Activated CD8-positive, alpha-beta T cell treated with anti-CD3 and anti-CD28 coated beads, Interleukin-2, amount 10 ng/mL, durations not matched to agents 7 days and 5 days (primary cell): ENCODE results near the gene TAF1D. TPM values are rescaled to one million over a fixed set of nuclear protein-coding genes. Genes with fewer than 3 reads are reported as not detected.
"Not testable (repeated sequence)": the region's sequence is repeated elsewhere in the genome, so short reads cannot be mapped to it uniquely, and the experiment has no call there.

Experiments
- ATAC-seq: fragments of 150-1000 bp; cut with Tn5 transposase; one replicate; pipeline ENCODE4 v1.10.0; 2021; ENCODE audit warnings: moderate library complexity
- CTCF ChIA-PET: fragments of 350-600 bp; sonication (Branson Sonifier 250); formaldehyde crosslinking; loops from one replicate; lab custom pipeline; 2021; ENCODE audit warnings: antibody characterized with exemption; lab: Charles Lee
- POLR2A ChIA-PET: fragments of 350-600 bp; sonication (Branson Sonifier 250); formaldehyde crosslinking; loops from one replicate; lab custom pipeline; 2021; ENCODE audit warnings: antibody characterized with exemption; lab: Charles Lee
- DNase-seq: peaks from one replicate; pipeline ENCODE4 v3.0.0-alpha.2; 2020
- H3K27ac Mint-ChIP-seq: one replicate; pipeline ENCODE4 v1.8.0; 2021; ENCODE audit warnings: mild to moderate bottlenecking, mixed read lengths
- H3K27me3 Mint-ChIP-seq: one replicate; pipeline ENCODE4 v1.8.0; 2021; ENCODE audit warnings: low read depth, mixed read lengths
- H3K36me3 Mint-ChIP-seq: one replicate; pipeline ENCODE4 v1.8.0; 2021; ENCODE audit warnings: low read depth, mixed read lengths
- H3K4me1 Mint-ChIP-seq: one replicate; pipeline ENCODE4 v1.8.0; 2021; ENCODE audit warnings: low read depth, mixed read lengths
- H3K4me3 Mint-ChIP-seq: one replicate; pipeline ENCODE4 v1.8.0; 2021; ENCODE audit warnings: mild to moderate bottlenecking, mixed read lengths
- H3K9me3 Mint-ChIP-seq: one replicate; pipeline ENCODE4 v1.8.0; 2022; ENCODE audit warnings: mixed read lengths; ENCODE audit not compliant: insufficient read depth
- total RNA-seq, 2 experiments: library from RNA; stranded (reverse); gene quantifications; one replicate each; pipeline ENCODE4 v1.2.3, GENCODE V29; 2021

The TAF1D gene
- total RNA-seq, result 100 to 1,000 TPM; 161 to 172 TPM

- Mint-ChIP-seq H3K4me1 (peaks cover 44% of the 10 kb centered on the region), H3K36me3 (peaks cover 58% of the 10 kb centered on the region)
- CTCF ChIA-PET, result interaction anchor here (0.8 to 3.8 kb wide), 6 partner anchors 10 to 95 kb away, joined by 3 to 45 read pairs (median 3); partner anchors contain the start of gene MED17
Measured at GRCh38 chr11:93741094-93741881, at the start of gene TAF1D, which contains the start of gene C11orf54. Gene TAF1D (minus strand): TSS chr11:93741495. CDS start chr11:93739304, 2,191 bp downstream. Gene C11orf54 (plus strand): TSS chr11:93741672. CDS start chr11:93747394, 5,722 bp downstream.

GRCh38 chr11:93784935-93785360 is 43.7 kb upstream of the TAF1D start:
- Mint-ChIP-seq H3K4me1 (peaks cover 46% of the 10 kb centered on the region), H3K9me3 (no peaks in the 10 kb centered on the region), H3K27me3 (no peaks in the 10 kb centered on the region), H3K4me3 (peak overlapping the region; percentile 99), H3K27ac (peak overlapping the region; percentile 97), H3K36me3 (peaks cover 46% of the 10 kb centered on the region)
- CTCF ChIA-PET, result no interaction called here
- peak; percentile 10 for ATAC-seq
- POLR2A ChIA-PET, result interaction anchor here (5.1 kb wide), 1 partner anchor 47 kb away, joined by 161 read pairs; the partner anchor contains the start of genes C11orf54 and TAF1D
- DNase-seq, result no peak

More at GRCh38 chr11:93741094-93741881, at the start of gene TAF1D, which contains the start of gene C11orf54:
- Mint-ChIP-seq H3K9me3 (no peaks in the 10 kb centered on the region), H3K27ac (peak within 1 kb of the TSS; percentile 100), H3K4me3 (peak within 1 kb of the TSS; percentile 100), H3K27me3 (no peaks in the 10 kb centered on the region)
- ATAC-seq (peak; percentile 91), DNase-seq (peak; percentile 99)
- POLR2A ChIA-PET, result interaction anchor here (0.6 to 9.5 kb wide), 33 partner anchors 9 to 751 kb away, joined by 3 to 161 read pairs (median 4); partner anchors contain the start of genes CEP295, MED17, PANX1 and SLC36A4

GRCh38 chr11:93784145-93784934 is 43.0 kb upstream of the TAF1D start, which contains the start of gene MED17:
Gene MED17 (plus strand): TSS chr11:93784282. CDS start chr11:93784514, 232 bp downstream.
- ATAC-seq (peak; percentile 96), DNase-seq (peak; percentile 93)
- Mint-ChIP-seq H3K4me1 (peaks cover 46% of the 10 kb centered on the region), H3K36me3 (peaks cover 43% of the 10 kb centered on the region), H3K9me3 (no peaks in the 10 kb centered on the region), H3K4me3 (peak within 1 kb of the TSS; percentile 99), H3K27me3 (no peaks in the 10 kb centered on the region), H3K27ac (peak within 1 kb of the TSS; percentile 97)
- ChIA-PET POLR2A (interaction anchor here (0.6 to 5.1 kb wide), 25 partner anchors 8 to 1189 kb away, joined by 3 to 161 read pairs (median 3); partner anchors contain the start of genes C11orf54, CEP295, CWC15 and KDM4D), CTCF (interaction anchor here (0.8 to 3.2 kb wide), 7 partner anchors 10 to 52 kb away, joined by 3 to 45 read pairs (median 4); partner anchors contain the start of genes C11orf54 and TAF1D)

GRCh38 chr11:93783765-93784144 is 42.5 kb upstream of the TAF1D start:
- no peaks in the 10 kb centered on the region for H3K27me3 Mint-ChIP-seq
- POLR2A ChIA-PET, result interaction anchor here (0.6 to 5.1 kb wide), 26 partner anchors 8 to 1190 kb away, joined by 3 to 161 read pairs (median 3); partner anchors contain the start of genes C11orf54, CEP295, CWC15 and KDM4D
- H3K27ac Mint-ChIP-seq, result peak overlapping the region; percentile 97

GRCh38 chr11:93783362-93783761 is 42.1 kb upstream of the TAF1D start:
- H3K36me3 Mint-ChIP-seq, result peaks cover 36% of the 10 kb centered on the region
- peaks cover 42% of the 10 kb centered on the region for H3K4me1 Mint-ChIP-seq
- H3K27ac Mint-ChIP-seq, result peak overlapping the region; percentile 97
- H3K4me3 Mint-ChIP-seq, result peak overlapping the region; percentile 99
- H3K27me3 Mint-ChIP-seq, result no peaks in the 10 kb centered on the region
- no peak for ATAC-seq
- ChIA-PET CTCF (interaction anchor here (0.9 to 3.2 kb wide), 6 partner anchors 9 to 51 kb away, joined by 3 to 45 read pairs (median 4); partner anchors contain the start of genes C11orf54 and TAF1D), POLR2A (interaction anchor here (0.6 to 5.1 kb wide), 13 partner anchors 14 to 1190 kb away, joined by 3 to 161 read pairs (median 3); partner anchors contain the start of genes C11orf54, CEP295, CWC15 and KDM4D)
- no peaks in the 10 kb centered on the region for H3K9me3 Mint-ChIP-seq
- no peak for DNase-seq

More at GRCh38 chr11:93783765-93784144, 42.5 kb upstream of the TAF1D start:
- peak; percentile 50 for ATAC-seq
- CTCF ChIA-PET, result interaction anchor here (0.8 to 3.2 kb wide), 7 partner anchors 10 to 51 kb away, joined by 3 to 45 read pairs (median 4); partner anchors contain the start of genes C11orf54 and TAF1D
- Mint-ChIP-seq H3K36me3 (peaks cover 38% of the 10 kb centered on the region), H3K4me3 (peak overlapping the region; percentile 99), H3K9me3 (no peaks in the 10 kb centered on the region), H3K4me1 (peaks cover 44% of the 10 kb centered on the region)
- DNase-seq, result no peak

GRCh38 chr11:93775289-93775688 is 34.0 kb upstream of the TAF1D start:
- no peaks in the 10 kb centered on the region for H3K4me1 Mint-ChIP-seq
- ATAC-seq (no peak), DNase-seq (no peak)
- H3K36me3 Mint-ChIP-seq, result peaks cover 10% of the 10 kb centered on the region
- no peaks in the 10 kb centered on the region for H3K27me3 Mint-ChIP-seq
- no peak overlapping the region for H3K4me3 Mint-ChIP-seq
- peaks cover 10% of the 10 kb centered on the region for H3K9me3 Mint-ChIP-seq
- CTCF ChIA-PET, result no interaction called here
- H3K27ac Mint-ChIP-seq, result no peak overlapping the region
- POLR2A ChIA-PET, result interaction anchor here (1.0 kb wide), 1 partner anchor 9 kb away, joined by 3 read pairs; the partner anchor contains the start of gene MED17

GRCh38 chr11:93774560-93774959 is 33.3 kb upstream of the TAF1D start:
- POLR2A ChIA-PET, result not testable (repeated sequence)

GRCh38 chr11:93773601-93774200 is 32.4 kb upstream of the TAF1D start:
- POLR2A ChIA-PET, result interaction anchor here (0.9 to 2.0 kb wide), 3 partner anchors 10 to 45 kb away, joined by 3 to 9 read pairs (median 3); partner anchors contain the start of genes C11orf54, MED17 and TAF1D
- Mint-ChIP-seq H3K36me3 (peaks cover 5% of the 10 kb centered on the region), H3K4me3 (no peak overlapping the region), H3K27me3 (no peaks in the 10 kb centered on the region), H3K9me3 (peaks cover 10% of the 10 kb centered on the region), H3K4me1 (no peaks in the 10 kb centered on the region), H3K27ac (no peak overlapping the region)
- CTCF ChIA-PET, result interaction anchor here (1.6 kb wide), 1 partner anchor 10 kb away, joined by 4 read pairs; the partner anchor contains the start of gene MED17
- DNase-seq (no peak), ATAC-seq (no peak)

More at GRCh38 chr11:93774560-93774959, 33.3 kb upstream of the TAF1D start:
- not testable (repeated sequence) for H3K36me3 Mint-ChIP-seq, DNase-seq, H3K4me3 Mint-ChIP-seq, ATAC-seq, H3K27me3 Mint-ChIP-seq, H3K27ac Mint-ChIP-seq, H3K4me1 Mint-ChIP-seq
- CTCF ChIA-PET, result interaction anchor here (1.6 kb wide), 1 partner anchor 9 kb away, joined by 4 read pairs; the partner anchor contains the start of gene MED17
- peaks cover 10% of the 10 kb centered on the region for H3K9me3 Mint-ChIP-seq

- ChIA-PET POLR2A (interaction anchor here (0.9 to 2.0 kb wide), 3 partner anchors 11 to 45 kb away, joined by 3 to 9 read pairs (median 3); partner anchors contain the start of genes C11orf54, MED17 and TAF1D), CTCF (interaction anchor here (1.6 kb wide), 1 partner anchor 11 kb away, joined by 4 read pairs; the partner anchor contains the start of gene MED17)
- H3K27ac Mint-ChIP-seq, result no peak overlapping the region
- H3K9me3 Mint-ChIP-seq, result peaks cover 10% of the 10 kb centered on the region
- H3K4me1 Mint-ChIP-seq, result no peaks in the 10 kb centered on the region
- H3K4me3 Mint-ChIP-seq, result no peak overlapping the region
- DNase-seq, result no peak
- no peaks in the 10 kb centered on the region for H3K27me3 Mint-ChIP-seq
- peaks cover 5% of the 10 kb centered on the region for H3K36me3 Mint-ChIP-seq
- ATAC-seq, result no peak
Measured at GRCh38 chr11:93773045-93773477, 31.8 kb upstream of the TAF1D start.

- Mint-ChIP-seq H3K4me1 (no peaks in the 10 kb centered on the region), H3K36me3 (peaks cover 7% of the 10 kb centered on the region), H3K4me3 (no peak overlapping the region), H3K27me3 (no peaks in the 10 kb centered on the region), H3K27ac (no peak overlapping the region), H3K9me3 (peaks cover 10% of the 10 kb centered on the region)
- ATAC-seq (no peak), DNase-seq (no peak)
- POLR2A ChIA-PET, result interaction anchor here (0.7 to 2.0 kb wide), 2 partner anchors 12 to 31 kb away, joined by 3 to 9 read pairs; partner anchors contain the start of genes C11orf54, MED17 and TAF1D
- CTCF ChIA-PET, result no interaction called here
Measured at GRCh38 chr11:93772123-93772522, 30.8 kb upstream of the TAF1D start.
